NCI-H146 treated with DMSO at 0.1 percent for 48 hours (cell line): ENCODE data around the gene CIPC.

Experiments
- DNase-seq: peaks from one replicate; lab custom pipeline; 2025; ENCODE audit not compliant: unreplicated experiment; lab: John Stamatoyannopoulos, UW

Gene CIPC

DNA sequence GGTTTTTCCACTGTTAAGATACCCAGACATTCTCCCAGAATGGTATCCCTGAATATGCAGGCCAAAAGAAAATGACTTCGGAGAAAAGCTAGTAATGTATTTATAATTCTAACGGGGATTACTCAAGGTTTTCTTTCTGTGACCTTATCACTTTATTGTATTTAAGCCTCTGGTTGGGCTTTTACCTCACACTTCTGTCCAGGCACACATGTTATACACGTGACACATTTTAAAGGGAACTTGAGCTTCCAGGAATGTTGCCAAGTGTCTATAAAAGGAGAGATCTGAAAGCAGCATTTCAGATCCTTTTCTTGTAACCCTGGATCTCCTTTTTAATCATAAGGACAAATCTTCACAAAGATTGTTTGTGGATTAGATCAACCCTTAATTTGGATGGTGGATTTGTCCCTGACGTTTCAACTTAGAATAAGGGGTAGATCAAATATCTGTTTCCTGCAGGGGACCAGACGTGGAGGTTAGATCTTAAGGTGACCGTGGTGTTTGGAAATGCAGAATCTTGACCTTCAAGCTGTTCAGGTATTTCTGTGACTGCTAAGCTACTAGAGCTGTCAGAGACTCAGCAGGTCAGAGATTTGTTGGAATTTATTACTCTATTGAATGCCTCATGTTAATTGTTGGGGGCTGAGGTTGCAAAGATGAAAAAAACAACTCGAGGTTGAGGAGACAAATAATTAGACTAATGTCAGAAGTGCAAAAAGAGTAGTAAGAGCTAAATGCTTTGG, 1.5 kb downstream of the CIPC start:
- no peak for DNase-seq

DNA sequence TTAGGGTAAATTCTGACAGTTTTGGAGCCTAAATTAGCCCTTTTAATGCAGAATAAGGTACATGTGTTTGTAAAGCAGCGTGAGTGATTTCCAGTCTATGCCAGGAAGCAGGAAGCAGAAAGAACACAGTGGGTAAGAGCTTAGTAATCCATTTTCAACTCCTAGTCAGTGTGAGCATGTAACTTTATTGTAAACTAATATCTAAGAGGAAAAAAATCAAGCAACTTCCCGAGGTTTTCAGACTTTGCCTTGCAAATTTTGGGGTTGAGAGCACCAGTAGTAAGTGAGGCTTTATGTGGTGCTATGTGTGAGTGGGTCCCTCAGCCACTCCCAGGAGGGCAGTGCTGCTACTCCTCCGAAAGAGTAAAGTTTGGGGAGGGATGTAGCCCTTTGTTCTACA, 2.9 kb downstream of the CIPC start:
- no peak for DNase-seq

DNA sequence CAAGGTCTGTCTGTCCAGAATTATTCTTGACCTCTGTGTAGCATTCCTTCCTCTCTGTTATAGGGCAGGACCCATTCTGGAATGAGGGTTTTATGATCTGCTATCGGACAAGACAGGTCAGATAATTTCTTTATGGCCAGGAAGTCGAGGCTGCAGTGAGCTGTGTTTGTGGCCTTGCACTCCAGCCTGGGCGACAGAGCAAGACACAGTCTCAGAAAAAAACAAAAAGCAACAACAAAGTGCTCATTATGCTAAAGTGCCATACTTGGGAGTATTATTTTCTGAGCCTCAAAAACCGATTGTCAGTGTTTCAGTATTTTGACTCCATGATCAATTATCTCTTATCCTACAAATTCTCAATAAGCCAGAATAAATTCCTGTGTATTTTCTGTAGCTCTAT, 4.1 kb downstream of the CIPC start:
- no peak for DNase-seq

DNA sequence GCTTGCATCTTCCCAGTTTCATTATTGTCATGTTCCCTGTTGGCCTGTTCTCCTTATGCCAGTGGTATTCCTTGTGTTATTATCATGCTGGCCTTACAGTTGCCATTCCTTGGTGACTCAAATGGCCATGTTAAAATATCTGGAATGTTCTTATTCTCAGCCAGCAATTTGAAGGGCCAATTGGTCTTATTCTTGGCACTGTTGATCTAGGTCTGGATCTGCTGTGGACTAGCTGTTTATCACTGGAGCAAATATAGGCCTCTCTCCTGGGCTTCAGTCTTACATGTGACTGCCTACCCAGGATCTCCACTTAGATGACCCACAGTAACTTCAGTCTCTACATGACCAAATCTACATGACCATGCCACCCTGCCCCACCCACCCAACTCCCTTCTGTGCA, 5.4 kb downstream of the CIPC start:
- no peak for DNase-seq

GRCh38 chr14:77103951-77104350, 5.9 kb downstream of the CIPC start:
- no peak for DNase-seq

GRCh38 chr14:77104393-77104792, 6.3 kb downstream of the CIPC start:
- no peak for DNase-seq

DNA sequence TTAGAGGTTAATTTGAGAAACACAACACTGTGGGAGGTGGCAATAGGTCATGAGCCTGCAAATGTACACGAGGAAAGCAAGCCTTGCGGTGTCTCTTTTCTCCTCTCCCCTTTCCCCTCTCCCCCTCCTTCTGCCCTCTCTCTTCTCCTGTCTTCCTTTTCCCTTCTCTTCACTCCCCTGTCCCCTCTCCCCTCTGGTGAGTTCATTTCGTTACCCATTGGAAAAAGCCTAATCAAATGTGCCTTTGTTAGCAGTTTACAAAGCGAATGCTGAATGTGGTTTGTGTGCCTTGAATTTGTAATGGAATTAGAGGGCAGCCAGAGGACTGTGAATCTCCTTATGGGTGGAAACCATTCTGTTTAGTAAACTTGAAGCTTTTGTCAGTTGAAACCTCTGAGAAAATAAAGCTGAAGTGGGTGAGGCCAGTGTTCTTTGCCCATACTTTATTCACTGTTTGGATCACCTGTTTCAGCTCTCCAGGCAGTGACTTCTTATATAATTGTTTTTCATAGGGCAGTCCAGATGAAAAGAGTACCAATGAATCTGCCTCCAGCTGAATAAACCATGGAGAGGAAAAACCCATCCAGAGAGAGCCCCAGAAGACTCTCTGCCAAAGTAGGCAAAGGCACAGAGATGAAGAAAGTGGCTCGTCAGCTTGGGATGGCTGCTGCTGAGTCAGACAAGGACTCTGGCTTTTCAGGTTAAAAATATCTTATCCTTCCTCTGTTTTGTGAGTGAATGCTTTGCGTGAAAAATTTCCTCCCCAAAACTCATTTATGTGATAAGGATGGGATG, 7.3 kb downstream of the CIPC start:
- DNase-seq = no peak

DNA sequence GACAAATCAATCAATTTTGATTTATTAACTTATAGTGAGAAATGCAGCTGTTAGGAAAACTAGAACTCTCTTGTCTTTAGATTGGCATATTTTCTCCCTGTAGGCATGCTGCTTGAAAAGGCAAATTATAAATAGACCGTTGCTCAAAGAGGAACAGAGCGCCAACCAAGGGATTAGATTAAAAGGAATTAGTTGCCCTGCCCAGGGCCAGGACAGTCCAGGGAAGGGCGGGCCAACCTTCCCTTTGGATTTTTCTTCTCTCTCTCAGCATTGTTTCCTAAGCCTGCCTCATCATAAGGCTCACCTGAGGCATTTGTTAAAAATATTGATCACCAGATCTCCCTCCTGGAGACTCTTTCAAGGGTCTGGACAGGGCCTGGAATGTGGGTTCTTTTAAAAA, 8.6 kb downstream of the CIPC start:
- no peak for DNase-seq

- DNase-seq = no peak
Measured at GRCh38 chr14:77107228-77107627, 9.2 kb downstream of the CIPC start.

GRCh38 chr14:77108753-77109152, 10.7 kb downstream of the CIPC start:
- DNase-seq = no peak

- DNase-seq = no peak
Measured at GRCh38 chr14:77109656-77110055, 11.6 kb downstream of the CIPC start.

GRCh38 chr14:77110286-77110685, 12.2 kb downstream of the CIPC start:
- DNase-seq = no peak

DNA sequence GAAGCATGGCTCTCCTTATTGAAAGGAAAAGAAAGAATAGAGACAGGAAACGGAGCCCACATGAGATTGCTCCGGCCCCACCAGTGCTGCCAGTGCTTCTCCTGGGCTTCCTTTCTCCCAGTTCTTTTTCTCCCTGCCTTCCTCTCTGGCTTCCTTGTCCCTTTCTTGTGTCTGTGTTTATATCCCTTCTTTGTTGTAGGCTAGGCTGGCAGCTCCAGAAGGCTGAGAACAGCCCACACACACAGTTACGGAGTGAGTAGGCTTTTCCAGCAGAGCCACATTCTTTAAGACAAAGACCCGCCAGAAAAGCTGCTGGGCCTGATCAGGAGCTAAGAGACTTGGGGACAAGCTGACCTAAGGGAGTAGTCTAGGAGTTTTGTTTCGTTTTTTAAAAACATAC, 13.0 kb downstream of the CIPC start:
- no peak for DNase-seq

- no peak for DNase-seq
Measured at GRCh38 chr14:77113644-77114043, 15.6 kb downstream of the CIPC start.

DNA sequence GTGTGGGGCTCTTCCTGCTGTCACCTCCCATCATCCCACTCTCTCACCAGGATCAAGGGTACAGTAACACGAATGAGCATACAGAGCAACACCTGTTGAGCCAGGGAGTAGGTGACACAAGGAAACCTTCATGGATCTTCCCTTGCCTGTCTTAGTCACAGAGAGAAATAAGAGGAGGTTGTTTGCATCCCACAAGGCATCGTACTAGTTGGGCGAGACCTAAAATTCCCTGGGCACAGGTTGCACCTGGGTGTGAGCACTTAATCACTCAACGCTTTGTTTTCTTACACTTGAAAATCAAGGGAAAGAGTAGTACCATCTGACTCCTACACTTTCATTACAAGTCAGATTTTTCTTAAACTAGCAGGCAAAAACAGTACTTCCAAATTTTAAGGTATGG, 16.6 kb downstream of the CIPC start:
- DNase-seq = no peak

DNA sequence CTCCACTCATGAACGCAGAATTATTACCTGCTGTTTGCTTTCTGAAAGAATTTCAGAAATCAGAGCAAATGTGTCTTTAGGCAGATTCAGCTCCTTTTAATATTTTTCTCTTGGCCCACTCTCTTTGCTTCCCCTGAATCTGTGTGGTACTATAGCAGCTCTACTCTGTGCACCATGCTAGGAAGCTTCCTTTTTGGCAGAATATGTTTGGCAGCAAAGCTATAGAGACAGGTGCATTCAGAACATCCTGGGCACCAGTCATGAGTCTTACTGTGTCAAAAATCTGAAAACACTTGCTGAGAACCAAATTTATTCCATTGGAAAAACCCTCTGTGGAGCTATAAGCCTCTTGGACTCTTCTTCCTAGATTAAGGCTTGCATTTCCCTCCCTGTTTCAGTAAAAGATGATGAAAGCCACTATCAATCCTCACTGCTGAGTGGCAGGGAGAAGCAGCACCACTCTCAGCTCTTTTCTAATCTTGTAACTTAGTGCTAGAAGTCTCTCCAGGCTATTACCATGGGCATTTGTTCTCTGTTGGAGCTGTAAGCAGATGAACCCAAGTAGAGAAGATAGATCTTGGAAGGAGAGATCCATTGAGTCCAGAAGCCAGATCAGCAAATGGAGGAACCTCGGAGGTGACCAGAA, 18.2 kb downstream of the CIPC start:
- no peak for DNase-seq

GRCh38 chr14:77119851-77120250, 21.8 kb downstream of the CIPC start:
- no peak for DNase-seq

GRCh38 chr14:77120771-77121743, 23.0 kb downstream of the CIPC start:
- no peak for DNase-seq

- DNase-seq = no peak
Measured at GRCh38 chr14:77122526-77123125, 24.6 kb downstream of the CIPC start.
